GM19328 (cell line): Measurements from ENCODE around the gene FGA.
"Not testable (repeated sequence)": the region's sequence is repeated elsewhere in the genome, so short reads cannot be mapped to it uniquely, and the experiment has no call there.

Source experiments
- ATAC-seq: cut with Tn5 transposase; IDR thresholded peaks from one replicate; pipeline ENCODE4 v1.9.1; 2021; ENCODE audit warnings: mild to moderate bottlenecking, moderate library complexity; ENCODE audit not compliant: unreplicated experiment

The FGA gene

GRCh38 chr4:154608361-154609252, 18.1 kb upstream of the FGA start:
- ATAC-seq, result no peak

DNA sequence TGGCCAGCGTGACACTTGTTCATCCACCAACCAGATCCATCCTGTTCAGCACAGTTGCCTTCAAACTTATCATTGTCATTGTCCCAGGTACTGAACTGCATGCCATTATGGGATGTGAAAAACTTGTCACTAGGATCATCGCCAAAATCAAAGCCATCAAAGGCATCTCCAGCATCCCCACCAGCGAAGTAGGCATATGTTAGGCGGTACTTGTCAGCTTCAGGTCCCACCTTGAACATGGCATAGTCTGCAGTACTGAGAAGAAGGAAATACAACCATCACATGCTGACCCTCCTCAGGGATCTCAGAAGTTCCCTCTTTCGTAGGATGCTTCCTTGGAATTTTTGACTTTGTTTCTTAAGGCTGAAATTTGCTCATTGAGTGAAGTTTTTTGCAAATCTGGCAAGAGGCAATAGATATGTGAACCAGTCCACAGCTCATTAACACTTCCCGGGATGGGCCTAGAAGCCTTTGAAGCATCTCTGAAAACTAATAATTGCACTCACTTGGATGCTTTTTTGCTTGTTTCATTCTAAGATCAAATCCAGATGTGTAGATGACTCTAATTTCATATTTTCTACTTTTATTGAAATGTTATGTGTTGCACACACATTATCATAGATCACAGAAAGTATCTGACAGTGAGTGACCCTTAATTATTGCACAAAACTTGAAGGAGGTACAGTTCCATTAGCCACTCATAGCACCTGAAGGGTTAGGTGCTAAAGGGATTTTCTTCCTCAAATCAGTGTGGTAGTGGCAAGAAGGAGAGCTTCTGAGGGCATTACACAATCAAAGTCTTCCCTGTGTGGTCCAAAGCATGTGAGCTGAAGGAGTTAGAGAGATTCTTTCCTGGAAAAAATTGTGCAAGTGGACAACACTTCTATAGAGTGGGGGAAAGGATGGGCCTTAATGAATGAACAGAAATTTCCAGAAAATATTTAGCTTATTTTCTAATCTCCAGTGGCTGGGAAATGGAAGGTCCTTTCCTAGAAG, 16.5 kb upstream of the FGA start:
- ATAC-seq, result no peak

- no peak for ATAC-seq
These were observed 14.2 kb upstream of the FGA start for GRCh38 chr4:154604696-154605200.

DNA sequence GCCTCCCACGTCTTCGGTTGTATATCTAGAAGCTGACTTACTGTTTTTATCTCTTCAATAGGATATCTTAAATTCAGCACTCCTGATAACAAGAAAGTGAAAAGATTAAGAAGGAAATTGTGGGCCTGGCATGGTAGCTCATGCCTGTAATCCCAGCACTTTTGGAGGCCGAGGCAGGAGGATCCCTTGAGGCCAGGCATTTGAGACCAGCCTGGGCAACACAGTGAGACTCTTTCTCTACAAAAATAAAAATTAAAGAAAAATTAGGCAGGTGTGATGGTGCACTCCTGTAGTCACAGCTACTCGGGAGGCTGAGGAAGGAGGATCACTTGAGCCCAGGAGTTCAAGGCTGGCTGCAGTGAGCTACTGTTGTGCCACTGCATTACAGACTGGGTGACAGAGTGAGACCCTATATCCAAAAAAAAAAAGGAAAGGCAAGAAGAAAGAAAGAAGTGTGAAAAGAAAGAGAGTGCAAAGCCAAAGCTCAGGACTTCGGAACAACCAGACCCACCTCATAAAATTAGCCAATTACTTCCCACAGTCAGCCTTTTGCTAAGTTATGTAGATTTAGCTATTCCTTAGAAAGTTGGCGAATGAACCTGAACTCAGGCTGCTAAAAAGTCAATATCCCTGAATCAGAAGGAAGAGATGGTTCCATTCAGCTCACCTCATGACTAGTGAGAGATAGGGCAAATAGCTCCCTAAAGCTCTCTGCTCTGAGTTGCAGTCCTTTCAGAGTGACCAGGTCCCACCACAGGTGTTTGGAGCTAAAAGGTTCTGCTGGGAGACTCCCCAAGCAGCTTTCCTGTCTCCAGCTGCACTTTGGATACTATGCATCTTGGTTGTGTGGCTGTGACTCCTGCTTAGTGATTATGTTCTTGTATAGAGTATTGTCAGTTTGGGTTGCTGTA, 12.7 kb upstream of the FGA start:
- ATAC-seq, result no peak

DNA sequence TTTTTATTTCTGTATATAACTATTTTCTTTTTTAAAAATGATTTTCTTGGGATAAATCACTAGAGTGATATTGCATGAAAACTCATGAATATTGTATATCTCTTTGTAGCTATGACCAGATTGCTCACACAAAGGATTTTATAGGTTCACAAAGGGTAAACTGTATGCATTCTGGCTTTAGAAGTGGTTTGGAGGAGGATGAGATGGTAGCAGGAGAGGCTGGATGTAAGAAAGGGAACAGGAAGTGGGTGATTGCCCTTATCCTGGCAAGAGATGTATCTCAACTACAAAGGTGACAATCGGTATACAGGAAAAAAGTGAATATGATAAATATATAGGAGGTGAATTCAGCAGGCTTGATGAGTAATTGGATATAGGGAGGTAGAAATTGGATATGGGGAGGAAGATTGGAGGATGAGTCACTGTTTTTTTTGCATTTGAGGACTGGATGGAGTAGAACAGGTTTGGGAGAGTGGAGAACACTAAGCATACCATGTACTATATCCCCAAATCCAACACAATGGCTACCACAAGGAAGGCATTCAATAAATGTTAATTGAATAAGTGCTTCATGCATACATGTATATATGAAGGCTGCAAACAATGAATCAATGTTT, 12.0 kb upstream of the FGA start:
- ATAC-seq, result no peak

GRCh38 chr4:154597798-154598774, 7.5 kb upstream of the FGA start:
- ATAC-seq, result no peak

DNA sequence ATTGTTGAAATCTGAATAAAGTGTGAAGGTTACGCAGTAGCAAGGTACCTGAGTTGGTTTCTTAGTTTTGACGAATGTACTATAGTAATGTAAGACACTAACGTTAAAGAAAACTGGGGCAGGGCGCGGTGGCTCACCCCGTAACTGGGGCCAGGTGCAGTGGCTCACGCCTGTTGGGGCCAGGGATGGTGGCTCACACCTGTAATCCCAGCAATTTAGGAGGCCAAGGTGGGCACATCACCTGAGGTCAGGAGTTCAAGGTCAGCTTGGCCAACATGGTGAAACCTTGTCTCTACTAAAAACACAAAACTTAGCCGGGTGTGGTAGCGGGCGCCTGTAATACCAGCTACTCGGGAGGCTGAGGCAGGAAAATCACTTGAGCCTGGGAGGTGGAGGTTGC, 6.7 kb upstream of the FGA start:
- ATAC-seq, result not testable (repeated sequence)

DNA sequence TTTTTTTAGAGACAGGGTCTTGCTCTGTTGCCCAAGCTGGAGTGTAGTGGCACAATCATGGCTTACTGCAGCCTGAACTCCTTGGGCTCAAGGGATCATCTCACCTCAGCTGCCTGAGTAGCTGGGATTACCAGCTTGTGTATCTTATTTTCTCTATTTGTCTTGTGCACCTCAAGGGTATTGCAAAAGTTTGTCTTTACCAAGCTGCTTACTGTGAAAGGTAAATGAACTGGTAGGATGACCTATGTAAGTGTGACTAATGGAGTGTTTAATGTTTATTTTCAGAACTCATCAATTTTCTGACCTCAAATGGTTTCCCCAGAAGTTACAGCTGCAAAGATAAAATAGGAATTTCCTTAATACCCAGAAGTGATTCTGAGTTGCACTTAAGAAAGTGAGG, 5.3 kb upstream of the FGA start:
- ATAC-seq, result no peak

DNA sequence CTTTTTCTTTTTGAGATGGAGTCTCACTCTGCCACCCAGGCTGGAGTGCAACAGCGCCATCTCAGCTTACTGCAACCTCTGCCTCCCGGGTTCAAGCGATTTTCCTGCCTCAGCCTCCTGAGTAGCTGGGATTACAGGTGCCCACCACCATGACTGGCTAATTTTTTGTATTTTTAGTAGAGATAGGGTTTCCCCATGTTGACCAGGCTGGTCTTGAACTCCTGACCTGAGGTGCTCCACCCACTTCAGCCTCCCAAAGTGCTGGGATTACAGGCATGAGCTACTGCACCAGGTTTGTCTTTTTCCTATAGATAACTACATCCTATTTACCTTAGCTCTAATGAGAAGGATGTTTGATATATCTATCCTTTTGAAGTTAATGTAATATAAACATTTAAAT, 3.8 kb upstream of the FGA start:
- ATAC-seq, result not testable (repeated sequence)

GRCh38 chr4:154593868-154594267, 3.3 kb upstream of the FGA start:
- no peak for ATAC-seq

GRCh38 chr4:154591890-154592289, 1.3 kb upstream of the FGA start:
- no peak for ATAC-seq

- ATAC-seq, result no peak
These were observed 995 bp downstream of the FGA start for GRCh38 chr4:154589296-154590197.

DNA sequence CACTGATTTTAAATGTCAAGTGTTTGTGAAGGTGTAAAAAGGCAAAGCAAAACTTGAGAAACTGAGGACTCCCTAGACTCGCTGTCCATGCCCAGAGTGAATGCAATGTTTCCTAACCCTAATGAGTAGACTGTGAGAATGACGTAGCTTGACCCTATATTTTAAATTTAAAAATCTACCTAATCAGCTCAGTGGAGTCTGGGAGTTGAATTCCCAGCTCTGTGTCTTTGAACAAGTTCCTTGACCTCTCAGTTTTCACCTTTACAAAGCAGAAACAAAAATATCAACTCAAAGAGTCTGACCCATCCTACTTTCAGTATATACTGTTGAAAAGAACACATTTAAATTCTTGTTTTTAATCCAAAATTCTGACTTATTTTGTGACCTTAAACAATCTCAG, 2.3 kb downstream of the FGA start:
- ATAC-seq, result no peak

DNA sequence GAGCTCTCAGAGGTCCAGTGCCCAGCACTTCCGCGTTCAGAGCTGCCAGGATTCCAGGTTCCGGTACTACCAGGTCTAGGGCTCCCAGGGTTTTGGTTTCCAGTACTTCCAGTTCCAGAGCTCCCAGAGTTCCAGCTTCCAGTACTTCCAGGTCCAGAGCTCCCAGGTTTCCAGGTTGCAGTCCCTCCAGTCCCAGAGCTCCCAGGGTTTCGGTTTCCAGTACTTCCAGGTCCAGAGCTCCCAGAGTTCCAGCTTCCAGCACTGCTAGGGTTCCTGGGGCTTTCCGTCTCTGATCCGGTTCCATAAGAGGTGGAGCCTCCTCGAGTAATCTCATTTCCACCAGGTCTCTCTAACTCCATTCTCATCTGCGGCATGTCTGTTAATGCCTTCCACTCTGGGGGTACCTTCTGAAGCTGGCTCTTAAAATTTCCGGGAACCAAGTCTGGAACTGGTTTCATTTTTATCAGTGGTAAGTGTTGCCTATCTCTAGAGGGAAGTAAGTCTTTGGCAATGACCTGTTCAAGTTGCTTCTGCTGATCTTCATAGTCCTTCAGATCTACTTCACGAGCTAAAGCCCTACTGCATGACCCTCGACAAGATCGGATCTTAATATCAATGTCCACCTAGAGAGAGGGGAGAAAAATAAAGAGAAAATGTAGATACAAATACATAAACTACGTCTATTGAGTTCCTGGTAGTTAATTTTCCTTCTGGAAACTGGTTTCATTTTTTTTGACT, 4.1 kb downstream of the FGA start:
- no peak for ATAC-seq

DNA sequence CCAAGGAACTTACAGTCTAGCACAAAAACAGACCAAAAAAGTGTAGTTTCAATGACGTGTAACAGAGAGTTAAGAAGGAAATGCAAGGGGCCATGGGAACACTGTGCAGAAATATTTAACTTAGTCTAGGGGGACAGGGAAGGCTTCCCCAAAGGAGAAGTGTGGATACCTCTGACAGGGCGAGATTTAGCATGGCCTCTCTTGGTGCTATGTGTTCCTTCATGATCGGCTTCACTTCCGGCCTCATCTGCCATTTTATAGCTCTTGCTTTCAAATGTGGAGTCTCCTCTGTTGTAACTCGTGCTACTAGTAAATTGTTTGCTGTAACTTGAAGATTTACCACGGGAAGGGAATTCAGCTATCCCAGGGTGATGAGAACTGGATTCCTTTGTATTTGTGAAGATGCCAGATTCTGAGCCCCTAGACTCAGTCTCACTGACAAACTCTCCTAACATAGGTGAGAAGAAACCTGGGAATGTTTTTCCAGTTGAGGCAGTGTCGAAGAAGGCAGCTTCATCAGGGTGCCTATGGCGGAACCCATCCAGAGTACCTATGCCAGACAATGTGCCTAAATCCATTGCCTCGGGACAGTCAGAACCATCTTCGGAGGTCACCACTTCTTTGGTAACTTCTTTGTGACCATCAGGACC, 5.0 kb downstream of the FGA start:
- ATAC-seq, result no peak

- no peak for ATAC-seq
These were observed 6.3 kb downstream of the FGA start for GRCh38 chr4:154584259-154584658.

- ATAC-seq, result no peak
These were observed 6.9 kb downstream of the FGA start for GRCh38 chr4:154583677-154584076.
